AG08396 (cell line): ENCODE results near the gene IGLL5.

ENCODE experiments used
- DNase-seq: peaks from one replicate; pipeline ENCODE4 v3.0.0; 2012; ENCODE audit warnings: low spot score, mixed read lengths

The IGLL5 gene

DNA sequence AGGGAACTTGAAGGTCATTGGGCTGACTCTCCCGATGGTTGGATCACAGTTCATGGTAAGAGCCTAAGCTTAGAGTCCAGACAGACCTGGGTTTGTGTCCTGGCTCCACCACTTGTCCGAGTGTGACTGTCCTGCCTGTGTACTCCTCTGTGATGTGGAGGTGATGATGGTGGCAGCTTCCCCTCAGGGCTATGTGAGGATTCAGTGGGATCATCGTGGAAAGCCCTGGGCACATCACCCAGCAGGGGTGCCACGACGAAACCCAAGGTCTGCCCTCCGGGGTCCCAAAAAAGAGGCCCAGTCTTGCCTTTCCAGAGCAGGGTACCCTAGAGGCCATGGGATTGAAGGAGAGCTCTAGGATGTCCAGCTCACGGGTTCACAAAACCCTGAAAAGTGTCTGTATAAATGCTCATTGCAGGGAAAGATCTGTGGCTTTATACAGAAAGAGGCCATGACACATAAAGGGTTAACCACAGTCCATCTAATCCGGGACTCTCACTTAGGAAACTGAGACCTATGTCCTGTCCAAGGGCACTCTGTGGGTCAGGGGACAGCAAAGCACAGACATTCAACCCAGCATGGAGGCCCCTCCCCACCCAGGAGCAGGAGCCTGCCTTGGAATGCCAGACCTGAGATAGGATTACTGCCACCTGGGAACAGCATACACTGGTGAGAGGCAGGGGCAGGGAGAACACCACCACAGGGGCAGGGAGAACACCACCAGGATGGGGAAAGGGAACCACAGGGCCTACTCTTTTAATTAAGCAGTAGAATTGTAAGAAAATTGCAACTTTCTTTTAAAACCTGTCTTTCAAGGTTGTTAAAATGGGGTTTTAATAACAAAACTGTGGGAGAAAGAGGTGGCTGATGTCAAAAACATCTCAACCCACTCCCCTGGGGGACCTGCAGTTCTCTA is 51.3 kb downstream of the IGLL5 start:
- no peak for DNase-seq

DNA sequence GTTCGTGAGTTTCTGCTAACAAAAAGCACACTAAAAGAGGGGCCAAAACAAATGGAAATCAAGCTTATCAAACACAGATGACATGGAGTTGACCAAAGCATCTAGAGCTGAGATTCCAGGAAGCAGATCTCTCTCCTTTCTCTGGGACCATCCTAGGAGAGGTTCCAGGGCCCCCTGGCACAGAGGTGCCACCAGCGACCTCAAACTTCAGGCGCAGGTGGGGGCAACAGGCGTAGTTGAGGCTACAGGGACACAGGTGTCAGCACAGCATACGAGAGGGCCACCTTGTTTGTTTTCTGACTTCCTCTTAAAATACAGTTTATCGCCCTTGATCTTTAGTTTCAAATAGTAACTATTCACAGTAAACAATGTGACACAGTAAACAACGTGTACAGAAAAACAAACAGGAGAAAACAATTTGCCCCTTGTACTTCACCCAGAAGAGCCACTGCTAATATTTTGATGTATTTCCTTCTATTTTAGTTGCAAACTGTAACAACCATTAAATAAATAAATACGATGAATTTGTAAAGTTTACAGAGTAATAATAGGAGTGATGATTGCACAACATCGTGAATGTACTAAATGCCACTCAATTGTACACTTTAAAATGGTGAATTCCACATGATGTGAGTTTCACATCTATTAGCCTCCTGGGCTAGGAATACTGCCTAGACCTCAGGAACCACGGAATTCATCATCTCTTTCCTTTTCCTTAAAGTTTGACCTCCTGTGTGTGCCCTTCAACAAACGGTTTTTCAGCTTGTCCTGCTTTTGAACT is 52.2 kb downstream of the IGLL5 start:
- no peak for DNase-seq

DNA sequence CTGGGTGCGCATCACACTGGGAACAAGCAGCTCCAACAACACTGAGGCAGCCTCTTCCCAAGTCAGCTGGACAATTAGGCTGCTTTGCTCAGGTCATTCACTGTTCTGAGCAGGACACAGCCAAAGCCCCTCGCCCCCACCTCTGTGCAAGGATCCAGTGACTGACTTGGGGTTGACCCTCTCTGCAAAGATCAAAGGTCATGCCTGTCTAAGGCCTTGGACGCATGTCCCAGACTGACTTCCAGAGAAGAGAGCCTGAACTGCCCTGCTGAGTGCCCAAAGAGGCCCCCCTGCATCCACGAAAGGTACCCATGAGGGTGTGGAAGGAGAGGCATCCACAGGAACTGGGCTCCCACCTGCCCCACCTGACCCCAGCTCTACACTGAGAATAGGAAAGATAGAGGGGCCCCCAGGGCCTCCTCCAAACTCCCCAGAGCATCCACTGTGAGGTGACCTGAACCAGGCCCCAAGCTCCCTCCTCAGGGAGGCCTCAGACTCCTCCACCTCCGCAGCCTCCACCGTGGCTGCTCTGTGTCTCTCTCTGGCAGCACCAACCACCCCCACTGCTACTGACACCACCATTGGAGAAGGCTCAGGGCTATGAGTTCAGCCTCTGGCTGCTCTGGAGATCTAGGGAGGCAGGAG is 53.5 kb downstream of the IGLL5 start:
- no peak for DNase-seq

DNA sequence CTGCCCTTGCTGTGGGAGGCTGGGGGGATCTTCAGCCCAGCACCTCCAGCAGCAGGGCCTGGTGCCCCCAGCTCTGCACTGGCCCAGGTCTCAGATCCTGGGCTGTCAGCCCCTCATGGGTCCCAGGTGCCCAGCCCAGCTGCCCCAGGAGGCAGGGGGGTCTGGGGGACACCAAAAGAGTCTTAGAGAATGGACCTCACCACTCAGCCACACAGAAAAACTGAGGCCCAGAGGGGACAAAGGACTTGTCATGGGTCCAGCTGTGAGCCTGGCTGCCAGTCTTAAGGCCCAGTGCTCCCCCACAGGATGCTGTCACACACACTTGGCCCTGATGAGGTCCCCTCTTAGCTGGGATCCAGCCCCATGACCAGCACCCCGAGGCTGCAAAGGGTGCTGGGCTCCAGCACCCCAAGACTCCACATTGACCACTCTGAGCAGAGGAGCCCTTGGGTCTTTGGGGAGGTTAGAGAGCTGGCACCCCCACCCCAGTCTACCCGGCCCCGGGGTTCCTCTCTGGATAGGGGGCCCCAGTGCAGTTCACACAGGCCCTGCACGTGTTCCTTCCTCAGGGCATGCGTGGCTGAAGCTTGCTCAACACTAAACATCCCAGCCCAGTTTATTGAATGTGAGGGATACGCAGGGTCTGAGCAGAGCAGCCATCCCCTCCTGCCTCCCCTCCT is 54.4 kb downstream of the IGLL5 start:
- no peak for DNase-seq

DNA sequence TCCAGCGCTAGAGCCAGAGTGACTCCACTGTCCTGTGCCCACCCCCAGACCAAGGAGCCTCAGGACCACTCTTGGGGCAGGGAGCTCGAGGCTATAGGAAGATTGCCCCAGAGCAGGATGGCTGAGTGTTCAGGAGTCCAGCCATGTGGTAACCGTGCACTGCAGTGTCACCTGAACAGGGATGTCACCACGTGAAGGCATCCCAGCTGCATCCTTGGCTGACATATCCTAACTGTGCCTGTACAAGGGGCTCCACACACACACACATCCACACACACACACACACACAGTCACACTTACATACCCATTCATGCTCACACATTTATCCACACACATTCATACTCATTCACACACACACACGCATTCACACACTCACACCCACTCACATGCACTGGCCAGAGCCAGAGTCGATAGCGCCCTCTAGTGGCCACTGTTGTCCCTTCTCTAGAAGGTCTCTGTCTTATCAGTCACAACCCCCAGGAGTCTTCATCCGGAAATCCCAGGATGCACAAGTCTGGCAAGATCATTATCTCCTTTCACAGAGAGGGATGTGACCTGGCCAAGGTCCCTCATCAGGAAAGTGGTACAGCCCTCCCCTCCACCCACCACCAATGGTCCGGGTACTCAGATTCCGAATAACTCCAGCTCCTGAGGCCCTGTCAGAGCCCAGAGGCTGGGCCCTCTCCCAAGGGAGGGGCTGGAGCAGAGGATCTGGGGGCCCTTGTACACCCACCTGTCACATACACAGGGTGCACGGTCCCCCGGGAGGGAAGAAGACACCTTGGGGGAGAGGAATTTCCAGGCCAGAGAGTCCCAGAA is 55.1 kb downstream of the IGLL5 start:
- DNase-seq, result peak; percentile 59

DNA sequence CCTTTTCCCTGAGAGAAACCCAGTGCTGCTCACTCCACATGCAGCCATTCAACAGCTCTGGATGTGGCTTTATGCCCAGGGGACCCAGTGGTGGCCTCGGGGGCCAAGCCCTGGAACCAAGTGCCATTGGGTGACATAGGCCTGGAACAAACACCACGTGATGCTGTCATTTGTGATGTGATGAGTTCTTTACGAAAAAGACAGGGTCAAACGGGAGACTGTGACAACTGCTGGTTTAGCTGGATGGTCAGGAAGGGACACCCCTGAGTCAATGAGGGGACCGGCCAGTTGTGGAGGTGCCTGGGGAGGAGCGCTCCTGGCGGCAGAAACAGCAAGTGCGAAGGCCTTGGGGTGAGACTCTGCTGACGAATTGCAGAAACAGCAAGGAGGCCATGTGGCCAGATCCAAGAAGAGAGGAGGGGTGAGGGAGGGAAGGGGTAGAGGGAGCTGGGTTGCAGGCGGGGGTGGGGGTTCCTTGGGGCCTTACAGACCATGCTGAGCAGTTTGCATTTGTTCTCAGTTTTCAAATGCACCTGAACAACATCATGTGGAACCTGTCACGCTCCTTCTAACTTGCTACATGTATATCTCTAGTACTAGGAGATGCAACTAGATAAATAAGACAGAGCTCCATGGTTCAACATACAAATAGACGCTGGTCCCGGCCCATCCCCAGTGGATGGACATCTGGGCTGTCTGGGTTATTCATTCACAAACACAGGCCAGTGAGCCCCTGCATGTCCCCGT is 56.1 kb downstream of the IGLL5 start:
- DNase-seq, result no peak

DNA sequence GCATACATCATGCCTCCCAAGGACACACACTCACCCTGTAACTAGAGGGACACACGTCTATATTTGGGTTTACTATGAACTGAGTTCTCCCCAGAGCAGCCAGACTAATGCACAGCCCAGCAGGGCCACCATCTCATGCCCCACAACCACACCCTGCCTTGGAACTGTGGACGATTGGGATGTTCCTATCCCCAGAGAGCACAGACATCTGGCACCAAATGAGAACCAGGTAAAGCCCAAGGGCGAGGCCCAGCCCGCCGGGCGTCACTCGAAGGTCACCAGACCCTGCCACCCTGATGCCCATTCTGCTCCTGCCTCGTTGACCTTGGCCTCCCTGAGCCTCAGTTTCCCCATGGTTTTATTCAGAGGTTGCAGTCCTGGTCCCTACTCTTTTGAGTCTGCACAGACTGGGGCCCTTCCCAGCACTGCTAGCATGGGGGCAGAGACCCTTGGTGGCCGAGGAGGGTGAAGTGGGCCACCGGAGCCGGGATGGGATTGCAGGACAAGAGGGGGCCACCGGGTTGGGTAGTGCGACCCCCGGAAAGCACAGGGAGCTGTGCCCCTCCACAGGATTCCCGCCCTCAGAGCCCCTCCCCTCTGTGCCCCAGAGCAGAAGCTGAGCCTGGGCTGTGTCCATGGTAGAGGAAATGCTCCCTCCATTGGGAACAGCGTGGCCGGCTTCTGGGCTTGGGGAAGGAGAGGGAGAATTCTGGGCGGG is 56.8 kb downstream of the IGLL5 start:
- DNase-seq, result no peak

DNA sequence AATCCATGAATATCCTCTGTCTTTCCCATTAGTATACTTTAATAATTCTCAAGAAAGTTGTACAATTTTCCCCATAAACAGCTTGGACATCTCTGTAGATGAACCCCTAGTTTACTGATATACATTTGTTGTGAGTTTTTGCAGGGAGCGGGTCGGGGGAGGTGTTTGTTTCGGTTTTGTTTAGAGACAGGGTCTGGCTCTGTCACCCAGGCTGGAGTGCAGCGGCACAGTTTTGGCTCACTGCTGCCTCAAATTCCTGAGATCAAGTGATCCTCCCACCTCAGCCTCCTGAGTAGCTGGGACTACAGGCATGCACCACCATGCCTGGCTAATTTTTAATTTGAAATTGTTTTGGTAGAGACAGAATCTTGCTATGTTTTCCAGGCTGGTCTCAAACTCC is 57.6 kb downstream of the IGLL5 start:
- no peak for DNase-seq
